ENCODE measurements around the gene HOGA1. TPM values are rescaled to one million over a fixed set of nuclear protein-coding genes. Genes with fewer than 3 reads are reported as not detected.

HOGA1 gene
- polyA plus RNA-seq, 1 donor (not counting 4 experiments of a cell fraction or from before 2014, with no cell fraction given): 1.0 TPM

GRCh38 chr10:97537186-97537869 lies 46.9 kb upstream of the HOGA1 start:
- no peaks in the 10 kb centered on the region for H3K27me3 ChIP-seq (ENCODE audit: control insufficient read depth, extremely low read depth, insufficient read depth, low read length)
- H3K4me1 ChIP-seq (ENCODE audit: control insufficient read depth, extremely low read depth, insufficient read depth, low read length): peaks cover 26% of the 10 kb centered on the region
- FAIRE-seq (no peak), DNase-seq (ENCODE audit: low read depth, low spot score) (no peak)
- H3K36me3 ChIP-seq (ENCODE audit: control insufficient read depth in 2 of 2, extremely low read depth in 1 of 2, insufficient read depth in 2 of 2, low read length in 2 of 2): no peaks in the 10 kb centered on the region
- no peaks in the 10 kb centered on the region for H3K9me3 ChIP-seq (ENCODE audit: control insufficient read depth, low read depth, low read length)
- H3K4me3 ChIP-seq (ENCODE audit: control insufficient read depth in 2 of 3, extremely low read depth in 1 of 3, insufficient read depth in 2 of 3, low read depth in 1 of 3, low read length in 3 of 3): no peak overlapping the region
- no peak overlapping the region for H3K27ac ChIP-seq (ENCODE audit: control insufficient read depth, insufficient read depth, low read length)
- H3K9ac ChIP-seq (ENCODE audit: control insufficient read depth, extremely low read depth, insufficient read depth, low read length): no peak overlapping the region
- TF ChIP-seq CTCF (optimal IDR thresholded peaks at IDR 0.05 in 1 of 3, IDR thresholded peaks at IDR 0.05 in 1 of 3, conservative IDR thresholded peaks at IDR 0.05 in 1 of 3; ENCODE audit: extremely low read depth in 1 of 3, insufficient read depth in 2 of 3, low read length in 3 of 3) (no peak), EZH2 (IDR thresholded peaks at IDR 0.05; ENCODE audit: low read length) (no peak)
- peaks cover 12% of the 10 kb centered on the region for H3K79me2 ChIP-seq (ENCODE audit: control insufficient read depth, insufficient read depth, low read length)
- no peaks in the 10 kb centered on the region for H4K20me1 ChIP-seq (ENCODE audit: control insufficient read depth, extremely low read depth, insufficient read depth, low read length)
- dilution Hi-C loops (cut with MboI; ENCODE audit: extremely low pct_ligation_motif_present, low sequenced_read_pairs): no loop called here
- H3K9me1 ChIP-seq (ENCODE audit: control insufficient read depth, extremely low read depth, insufficient read depth, low read length): no peaks in the 10 kb centered on the region
- no peak overlapping the region for H2AFZ ChIP-seq (ENCODE audit: control insufficient read depth, low read length)
- H3K4me2 ChIP-seq (ENCODE audit: control insufficient read depth, extremely low read depth, insufficient read depth, low read depth, low read length): no peak overlapping the region

GRCh38 chr10:97538411-97538810 lies 45.8 kb upstream of the HOGA1 start:
- Histone ChIP-seq H3K27ac (ENCODE audit: control insufficient read depth, insufficient read depth, low read length) (peak overlapping the region; percentile 31), H3K79me2 (ENCODE audit: control insufficient read depth, insufficient read depth, low read length) (peaks cover 12% of the 10 kb centered on the region), H3K9me1 (ENCODE audit: control insufficient read depth, extremely low read depth, insufficient read depth, low read length) (no peaks in the 10 kb centered on the region), H3K4me2 (ENCODE audit: control insufficient read depth, extremely low read depth, insufficient read depth, low read depth, low read length) (peak overlapping the region; percentile 8), H3K9ac (ENCODE audit: control insufficient read depth, extremely low read depth, insufficient read depth, low read length) (no peak overlapping the region), H3K4me1 (ENCODE audit: control insufficient read depth, extremely low read depth, insufficient read depth, low read length) (peaks cover 37% of the 10 kb centered on the region), H3K27me3 (ENCODE audit: control insufficient read depth, extremely low read depth, insufficient read depth, low read length) (no peaks in the 10 kb centered on the region), H4K20me1 (ENCODE audit: control insufficient read depth, extremely low read depth, insufficient read depth, low read length) (no peaks in the 10 kb centered on the region), H3K36me3 (ENCODE audit: control insufficient read depth in 2 of 2, extremely low read depth in 1 of 2, insufficient read depth in 2 of 2, low read length in 2 of 2) (no peaks in the 10 kb centered on the region), H3K4me3 (ENCODE audit: control insufficient read depth in 2 of 3, extremely low read depth in 1 of 3, insufficient read depth in 2 of 3, low read depth in 1 of 3, low read length in 3 of 3) (no peak overlapping the region), H3K9me3 (ENCODE audit: control insufficient read depth, low read depth, low read length) (no peaks in the 10 kb centered on the region), H2AFZ (ENCODE audit: control insufficient read depth, low read length) (peak overlapping the region; percentile 9)
- FAIRE-seq (no peak), DNase-seq (ENCODE audit: low read depth, low spot score) (no peak)
- dilution Hi-C loops (cut with MboI; ENCODE audit: extremely low pct_ligation_motif_present, low sequenced_read_pairs): no loop called here
- TF ChIP-seq EZH2 (IDR thresholded peaks at IDR 0.05; ENCODE audit: low read length) (no peak), CTCF (optimal IDR thresholded peaks at IDR 0.05 in 1 of 3, IDR thresholded peaks at IDR 0.05 in 1 of 3, conservative IDR thresholded peaks at IDR 0.05 in 1 of 3; ENCODE audit: extremely low read depth in 1 of 3, insufficient read depth in 2 of 3, low read length in 3 of 3) (no peak)

Measured in keratinocyte (primary cell).